DMS 273 (cell line): ENCODE results near the gene WWC1.

ENCODE experiments used
- DNase-seq: peaks from one replicate; lab custom pipeline; 2025; ENCODE audit not compliant: unreplicated experiment; lab: John Stamatoyannopoulos, UW

WWC1 gene

DNA sequence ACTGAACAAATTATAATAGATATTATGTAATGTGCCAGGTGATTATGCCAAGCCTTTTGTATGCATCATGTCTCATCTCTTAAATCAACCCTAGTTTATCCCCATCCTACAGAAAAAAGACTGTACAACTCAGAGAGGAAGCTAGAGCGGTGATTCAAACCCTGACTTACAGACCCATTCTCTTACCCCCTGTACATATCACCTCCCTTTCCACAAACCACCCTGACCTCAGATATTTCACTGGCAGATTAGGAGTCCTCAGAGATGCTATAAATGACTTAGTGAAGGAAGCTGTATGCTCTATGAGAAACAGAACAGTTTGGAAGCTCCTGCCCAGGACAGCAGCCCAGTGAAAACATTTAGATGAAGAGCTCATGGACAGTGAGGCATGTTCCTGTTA, 115.8 kb downstream of the WWC1 start:
- DNase-seq: no peak

GRCh38 chr5:168408561-168409305, 117.3 kb downstream of the WWC1 start:
- no peak for DNase-seq

- no peak for DNase-seq
These were observed 118.4 kb downstream of the WWC1 start for GRCh38 chr5:168409591-168410458.

- no peak for DNase-seq
These were observed 120.4 kb downstream of the WWC1 start for GRCh38 chr5:168411871-168412270.

DNA sequence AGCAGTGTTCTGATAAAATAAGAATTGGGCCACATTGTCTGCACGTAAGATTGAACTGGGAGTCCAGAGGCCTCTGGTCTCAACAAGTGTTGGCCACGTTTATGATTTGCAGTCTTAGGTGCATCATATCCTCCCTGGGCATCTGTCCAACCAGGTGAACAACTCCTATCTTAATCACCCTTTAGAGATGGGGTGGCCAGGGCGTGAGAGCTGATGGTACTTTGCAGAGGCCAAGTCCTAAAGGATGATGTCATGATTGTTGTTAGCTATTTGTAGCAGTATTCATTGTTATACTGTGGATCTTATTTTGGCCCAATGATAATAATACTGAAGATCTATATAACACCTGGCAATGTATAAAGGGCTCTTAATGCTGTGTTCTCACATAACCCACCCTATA, 121.6 kb downstream of the WWC1 start:
- DNase-seq: no peak

- DNase-seq: no peak
These were observed 122.2 kb downstream of the WWC1 start for GRCh38 chr5:168413596-168413995.

GRCh38 chr5:168415401-168415800, 124.0 kb downstream of the WWC1 start:
- no peak for DNase-seq

DNA sequence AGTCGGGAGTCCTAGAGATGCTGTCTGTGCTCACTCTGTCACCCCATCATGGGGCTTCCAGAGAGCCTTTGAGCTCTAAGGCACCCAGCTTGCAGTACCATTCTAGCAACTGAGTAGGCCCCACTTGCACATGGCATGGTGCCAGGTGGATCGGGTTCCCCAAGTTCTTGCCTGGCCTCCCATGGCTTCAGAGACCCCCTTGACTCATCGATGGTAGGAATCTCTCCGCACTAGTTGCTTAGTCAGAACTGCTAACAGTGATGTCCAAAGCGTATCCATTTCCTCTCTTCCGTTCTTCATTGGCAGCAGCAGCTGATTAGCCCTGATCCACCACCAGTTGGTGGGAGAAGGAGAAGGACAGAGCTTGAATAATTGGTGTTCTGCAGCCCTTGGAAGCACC, 124.5 kb downstream of the WWC1 start:
- no peak for DNase-seq

- no peak for DNase-seq
These were observed 126.4 kb downstream of the WWC1 start for GRCh38 chr5:168417731-168418429.

- DNase-seq: no peak
These were observed 129.0 kb downstream of the WWC1 start for GRCh38 chr5:168420461-168420860.

DNA sequence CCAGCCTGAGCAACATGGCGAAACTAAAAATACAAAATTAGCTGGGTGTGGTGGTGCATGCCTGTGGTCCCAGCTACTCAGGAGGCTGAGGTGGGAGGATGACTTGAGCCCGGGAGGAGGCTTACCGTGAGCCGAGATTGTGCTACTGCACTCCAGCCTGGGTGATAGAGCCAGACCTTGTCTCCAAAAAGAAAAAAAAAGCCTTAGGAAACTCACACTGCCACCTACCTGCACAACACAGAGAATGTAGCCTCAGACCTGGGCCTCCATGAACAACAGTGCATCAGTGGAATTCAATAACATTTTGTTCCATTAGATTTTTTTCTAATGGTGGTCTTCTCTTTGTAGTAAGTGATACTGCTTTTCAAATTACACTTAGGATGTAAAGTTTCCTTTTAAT, 131.0 kb downstream of the WWC1 start:
- DNase-seq: peak; percentile 29

GRCh38 chr5:168423478-168423877, 132.0 kb downstream of the WWC1 start:
- no peak for DNase-seq

- DNase-seq: no peak
These were observed 132.5 kb downstream of the WWC1 start for GRCh38 chr5:168423971-168424370.

DNA sequence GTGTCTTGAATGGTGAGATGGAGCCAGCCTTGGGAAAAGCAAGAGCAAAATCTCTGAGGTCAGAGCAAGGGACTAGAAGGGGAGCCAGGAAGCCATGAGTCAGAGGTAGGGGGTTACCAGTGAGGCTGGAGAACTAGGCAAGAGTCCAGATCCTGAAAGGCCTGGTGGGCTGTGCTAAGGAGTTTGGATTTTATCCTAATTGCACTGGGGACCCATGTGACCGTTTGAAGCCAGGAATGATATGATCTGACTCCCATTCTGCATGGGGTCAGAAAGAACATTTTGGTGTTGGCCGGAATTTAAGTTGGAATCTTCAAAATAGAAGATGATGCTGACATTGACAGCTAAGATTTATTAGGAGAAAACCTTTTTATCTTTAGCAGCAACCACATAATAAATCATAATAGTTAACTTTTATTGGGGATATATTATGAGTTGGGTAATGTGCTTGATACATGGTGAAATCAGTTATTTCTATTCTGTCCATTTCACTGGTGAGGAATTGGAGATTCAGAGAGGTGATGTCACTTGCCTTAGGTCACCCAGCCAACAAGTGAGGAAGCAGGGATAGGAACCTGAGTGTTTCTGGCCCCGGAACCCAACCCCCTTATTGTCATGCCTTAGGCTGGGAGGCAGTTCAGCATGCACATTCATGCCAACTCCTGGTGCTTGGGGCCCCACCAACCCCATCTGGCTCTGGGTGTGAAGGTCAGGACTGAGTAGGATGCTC, 133.3 kb downstream of the WWC1 start:
- no peak for DNase-seq

DNA sequence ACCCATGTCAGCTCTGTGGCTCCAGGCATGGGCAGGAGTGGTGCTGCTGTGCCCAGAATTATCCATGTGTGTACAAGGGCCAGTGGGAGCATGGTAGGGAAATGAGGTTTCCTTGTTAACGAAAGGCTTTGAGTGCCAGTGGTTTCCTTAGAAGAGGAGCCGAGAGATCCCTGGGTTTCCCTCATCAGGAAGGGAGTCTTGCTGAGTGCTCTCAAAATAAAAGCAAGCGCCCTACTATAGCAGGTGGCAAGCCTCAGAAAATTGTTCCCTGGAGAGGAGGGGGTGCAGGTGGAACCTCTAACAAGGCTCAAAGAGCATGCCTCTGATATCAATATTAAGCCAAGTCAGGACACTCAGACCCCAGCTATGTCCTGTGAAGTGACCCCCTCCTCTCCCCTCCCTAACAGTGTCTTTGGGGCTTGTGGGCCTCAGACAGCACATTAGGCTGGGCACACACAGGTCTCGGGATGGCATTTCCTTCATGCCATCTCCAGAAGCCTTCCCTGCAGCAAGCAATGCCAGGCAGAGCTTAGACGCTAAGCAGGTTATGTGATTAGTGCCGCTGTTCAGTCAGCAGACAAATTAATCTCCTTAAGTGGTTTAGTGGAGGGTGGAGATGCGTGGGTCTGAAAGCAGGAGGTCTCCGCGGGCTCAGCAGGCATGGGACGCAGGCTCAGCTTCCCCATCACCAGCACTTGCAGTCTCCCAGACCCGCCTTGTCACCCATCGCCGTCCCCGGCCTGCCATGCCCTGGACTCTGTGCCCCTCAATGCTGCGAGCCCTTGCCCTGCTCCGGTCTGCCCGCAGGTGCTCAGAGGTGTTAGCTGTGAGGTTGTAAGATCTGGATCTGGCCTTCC, 134.8 kb downstream of the WWC1 start:
- no peak for DNase-seq

- no peak for DNase-seq
These were observed 135.4 kb downstream of the WWC1 start for GRCh38 chr5:168426864-168427172.

- DNase-seq: no peak
These were observed 135.8 kb downstream of the WWC1 start for GRCh38 chr5:168427224-168427623.

GRCh38 chr5:168428552-168428951, 137.1 kb downstream of the WWC1 start:
- DNase-seq: no peak

GRCh38 chr5:168430296-168430695, 138.9 kb downstream of the WWC1 start:
- DNase-seq: no peak

- DNase-seq: no peak
These were observed 141.5 kb downstream of the WWC1 start for GRCh38 chr5:168432903-168433302.
